Prostate gland (tissue), 2 donors: ENCODE data around the gene CLNK. TPM values are rescaled to one million over a fixed set of nuclear protein-coding genes. Genes with fewer than 3 reads are reported as not detected.

Experiments
- DNase-seq: peaks from one replicate; pipeline ENCODE4 v3.0.0-alpha.2; 2019; ENCODE audit warnings: low spot score
- H3K27ac ChIP-seq, 2 donors: fragments of 200-600 bp; sonication (generic); 2 replicates each; pipeline ENCODE4 v1.5.1; 2017 to 2019
- H3K27me3 ChIP-seq: fragments of 200-600 bp; sonication (generic); replicated peaks from 2 replicates; pipeline ENCODE4 v1.5.1; 2019; ENCODE audit not compliant: insufficient read depth
- H3K36me3 ChIP-seq, 2 donors: fragments of 200-600 bp; sonication (generic); 1 replicate in 1 of 2; 2 replicates in 1 of 2; pipeline versions ENCODE4 v1.5.1 to v1.8.1; 2017 to 2019
- H3K4me1 ChIP-seq: fragments of 200-600 bp; sonication (generic); replicated peaks from 2 replicates; pipeline ENCODE4 v1.5.1; 2019
- H3K4me3 ChIP-seq, 2 donors: fragments of 200-600 bp; sonication (generic); 2 replicates each; pipeline ENCODE4 v1.5.1; 2017 to 2019
- H3K9me3 ChIP-seq: fragments of 200-600 bp; sonication (generic); 2 replicates; pipeline ENCODE4 v1.5.1; 2017
- CTCF ChIP-seq, 4 experiments: fragments of 200-600 bp in 2 of 4; fragments of 450-650 bp in 2 of 4; sonication (generic) in 2 of 4; IDR thresholded peaks; 1 replicate in 3 of 4; 2 replicates in 1 of 4; pipeline ENCODE4 v1.5.1; 2016 to 2019; ENCODE audit warnings: antibody characterized with exemption in 4 of 4, mild to moderate bottlenecking in 2 of 4, moderate library complexity in 2 of 4
- POLR2A ChIP-seq: fragments of 450-650 bp; IDR thresholded peaks from one replicate; pipeline ENCODE4 v1.6.1; 2016; ENCODE audit warnings: antibody characterized with exemption, mild to moderate bottlenecking
- POLR2AphosphoS5 ChIP-seq: sonication (generic); formaldehyde crosslinking; IDR thresholded peaks from one replicate; pipeline ENCODE4 v1.6.1; 2017; ENCODE audit warnings: antibody characterized with exemption
- WGBS: methylation state at CpG from one replicate; pipeline ENCODE4 v1.1.5; 2018; 5-methylcytosine and 5-hydroxymethylcytosine counted together
- intact Hi-C: fragments of 100-400 bp; cut with DNase I; formaldehyde crosslinking; loops from one replicate; pipeline ENCODE4 v1.14.2; 2022
- total RNA-seq, 2 donors: library from RNA; depleted of rRNA; stranded (reverse); fragments of >200 nt; gene quantifications; one replicate each; pipeline ENCODE4 v1.1.0, GENCODE V29; 2016

CLNK gene
- total RNA-seq, 2 donors from 2014 or later, result not detected

DNA sequence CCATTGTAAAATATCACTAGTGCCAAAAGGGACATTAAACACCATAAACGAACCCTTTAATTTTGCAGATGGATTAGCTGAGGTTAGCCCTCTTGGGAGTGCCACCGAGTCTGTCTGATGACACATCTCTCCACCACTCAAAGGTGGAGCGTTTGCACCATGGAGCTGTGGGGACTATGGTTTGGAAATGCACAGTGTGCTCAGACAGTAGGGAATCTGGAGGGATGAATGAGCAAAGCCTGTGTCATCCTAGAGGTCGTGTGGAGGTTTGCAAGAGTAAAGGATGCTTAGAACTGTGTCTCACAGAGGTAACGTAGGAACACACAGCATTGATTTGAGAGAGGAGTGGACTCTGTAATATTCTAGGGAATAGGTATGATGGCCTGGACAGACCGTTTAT is 93.7 kb downstream of the CLNK start:
- DNase-seq, result no peak
- Histone ChIP-seq H3K27me3 (no peaks in the 10 kb centered on the region), H3K27ac (no peak overlapping the region), H3K36me3 (no peaks in the 10 kb centered on the region), H3K4me3 (no peak overlapping the region), H3K4me1 (no peaks in the 10 kb centered on the region), H3K9me3 (no peaks in the 10 kb centered on the region)
- 86% methylated on average over 6 of the region's 6 CpGs for WGBS
- no peak for TF ChIP-seq POLR2AphosphoS5
- TF ChIP-seq POLR2A, result no peak
- no peak for TF ChIP-seq CTCF (IDR thresholded peaks at IDR 0.05)
- intact Hi-C loops, result no loop called here

- TF ChIP-seq POLR2A, result no peak
- no peak for TF ChIP-seq CTCF (IDR thresholded peaks at IDR 0.05)
- no peak for TF ChIP-seq POLR2AphosphoS5
- DNase-seq, result no peak
- Histone ChIP-seq H3K36me3 (no peaks in the 10 kb centered on the region), H3K27me3 (no peaks in the 10 kb centered on the region), H3K4me3 (no peak overlapping the region), H3K27ac (no peak overlapping the region), H3K4me1 (no peaks in the 10 kb centered on the region), H3K9me3 (no peaks in the 10 kb centered on the region)
- intact Hi-C loops, result loop anchor here (10.0 kb wide), 1 partner anchor 835 kb away; the partner anchor contains the start of gene HS3ST1
- 65% methylated on average over 5 of the region's 5 CpGs for WGBS
Measured at GRCh38 chr4:10589799-10590198, 94.8 kb downstream of the CLNK start.

DNA sequence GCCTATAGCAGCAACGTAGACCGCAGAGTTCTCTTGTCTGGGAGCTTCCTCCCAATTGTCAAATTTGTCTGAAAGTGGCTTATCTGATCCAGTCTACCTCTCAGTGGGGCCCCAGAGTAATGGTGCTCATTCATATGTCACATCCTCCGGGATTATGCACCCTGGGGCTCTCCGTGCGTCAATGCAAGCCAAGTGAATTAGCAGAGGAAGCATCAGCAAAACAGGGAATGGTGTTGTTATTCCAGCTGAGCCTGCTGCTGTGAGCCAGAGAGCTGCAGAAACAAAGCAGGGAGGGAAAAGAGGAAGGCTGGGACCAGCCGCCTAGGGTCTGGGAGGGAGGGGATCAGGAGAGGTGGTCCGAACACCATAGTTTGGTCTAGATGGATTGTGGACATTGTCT is 95.2 kb downstream of the CLNK start:
- H3K27ac ChIP-seq, result no peak overlapping the region
- 75% methylated on average over 7 of the region's 7 CpGs for WGBS
- intact Hi-C loops, result loop anchor here (10.0 kb wide), 1 partner anchor 835 kb away; the partner anchor contains the start of gene HS3ST1
- H3K36me3 ChIP-seq, result no peaks in the 10 kb centered on the region
- H3K4me1 ChIP-seq, result no peaks in the 10 kb centered on the region
- no peaks in the 10 kb centered on the region for H3K27me3 ChIP-seq
- TF ChIP-seq POLR2A, result no peak
- TF ChIP-seq CTCF (IDR thresholded peaks at IDR 0.05), result no peak
- no peak for TF ChIP-seq POLR2AphosphoS5
- H3K9me3 ChIP-seq, result no peaks in the 10 kb centered on the region
- no peak overlapping the region for H3K4me3 ChIP-seq
- no peak for DNase-seq

- TF ChIP-seq POLR2AphosphoS5 (no peak), POLR2A (no peak), CTCF (IDR thresholded peaks at IDR 0.05) (no peak)
- no peaks in the 10 kb centered on the region for H3K36me3 ChIP-seq
- WGBS, result 70% methylated on average over 8 of the region's 8 CpGs
- H3K27me3 ChIP-seq, result no peaks in the 10 kb centered on the region
- DNase-seq, result no peak
- no peaks in the 10 kb centered on the region for H3K9me3 ChIP-seq
- no peak overlapping the region for H3K4me3 ChIP-seq
- H3K4me1 ChIP-seq, result no peaks in the 10 kb centered on the region
- no peak overlapping the region for H3K27ac ChIP-seq
- intact Hi-C loops, result loop anchor here (10.0 kb wide), 1 partner anchor 837 kb away; the partner anchor contains the start of gene HS3ST1
Measured at GRCh38 chr4:10587697-10588096, 96.9 kb downstream of the CLNK start.

- WGBS, result 96% methylated on average over 12 of the region's 12 CpGs
- Histone ChIP-seq H3K27ac (no peak overlapping the region), H3K27me3 (no peaks in the 10 kb centered on the region), H3K4me3 (no peak overlapping the region), H3K36me3 (no peaks in the 10 kb centered on the region), H3K9me3 (no peaks in the 10 kb centered on the region), H3K4me1 (no peaks in the 10 kb centered on the region)
- DNase-seq, result no peak
- no peak for TF ChIP-seq POLR2AphosphoS5
- no peak for TF ChIP-seq POLR2A
- no peak for TF ChIP-seq CTCF (IDR thresholded peaks at IDR 0.05)
- intact Hi-C loops, result loop anchor here (10.0 kb wide), 1 partner anchor 838 kb away; the partner anchor contains the start of gene HS3ST1
Measured at GRCh38 chr4:10587296-10587695, 97.3 kb downstream of the CLNK start.
